Smooth muscle cell (in vitro differentiated cells): Measurements from ENCODE around the gene TNS3. TPM values are rescaled to one million over a fixed set of nuclear protein-coding genes. Genes with fewer than 3 reads are reported as not detected.
"Not testable (repeated sequence)": the region's sequence is repeated elsewhere in the genome, so short reads cannot be mapped to it uniquely, and the experiment has no call there.

Experiments used
- DNase-seq: peaks from one replicate; lab custom pipeline; 2025; ENCODE audit not compliant: unreplicated experiment; lab: John Stamatoyannopoulos, UW
- H2AFZ ChIP-seq: fragments of 200-600 bp; sonication (generic); 2 replicates; pipeline ENCODE4 v1.6.0; 2016; ENCODE audit warnings: antibody characterized with exemption, low read depth, mild to moderate bottlenecking
- H3F3A ChIP-seq: fragments of 200-600 bp; sonication (generic); 2 replicates; pipeline ENCODE4 v1.6.0; 2017; ENCODE audit warnings: antibody characterized with exemption, low read depth
- H3K27ac ChIP-seq: fragments of 200-600 bp; sonication (generic); 2 replicates; pipeline ENCODE4 v1.5.1; 2016; ENCODE audit warnings: low read depth, mild to moderate bottlenecking
- H3K27me3 ChIP-seq: fragments of 200-600 bp; sonication (generic); 2 replicates; pipeline ENCODE4 v1.6.1; 2016; ENCODE audit warnings: low read depth, mild to moderate bottlenecking
- H3K36me3 ChIP-seq: fragments of 200-600 bp; sonication (generic); 2 replicates; pipeline ENCODE4 v1.5.1; 2016; ENCODE audit warnings: low read depth
- H3K4me1 ChIP-seq: fragments of 200-600 bp; sonication (generic); 2 replicates; pipeline ENCODE4 v1.5.1; 2016; ENCODE audit warnings: low read depth
- H3K4me2 ChIP-seq: fragments of 200-600 bp; sonication (generic); 2 replicates; pipeline ENCODE4 v1.6.0; 2016; ENCODE audit warnings: mild to moderate bottlenecking
- H3K4me3 ChIP-seq: fragments of 200-600 bp; sonication (generic); 2 replicates; pipeline ENCODE4 v1.5.1; 2016; ENCODE audit warnings: mild to moderate bottlenecking
- H3K79me2 ChIP-seq: fragments of 200-600 bp; sonication (generic); 2 replicates; pipeline ENCODE4 v1.6.0; 2016; ENCODE audit warnings: low read depth, mild to moderate bottlenecking
- H3K9ac ChIP-seq: fragments of 200-600 bp; sonication (generic); 2 replicates; pipeline ENCODE4 v1.6.0; 2016; ENCODE audit warnings: low read depth
- H3K9me3 ChIP-seq: fragments of 200-600 bp; sonication (generic); replicated peaks from 2 replicates; pipeline ENCODE4 v1.5.1; 2016; ENCODE audit warnings: low read depth
- H4K20me1 ChIP-seq: fragments of 200-600 bp; sonication (generic); 2 replicates; pipeline ENCODE4 v1.6.0; 2016; ENCODE audit warnings: low read depth
- CTCF ChIP-seq: fragments of 200-600 bp; sonication (generic); IDR thresholded peaks from 2 replicates; pipeline ENCODE4 v1.5.1; 2017; ENCODE audit warnings: borderline replicate concordance, mild to moderate bottlenecking, antibody characterized with exemption; ENCODE audit not compliant: insufficient read depth, poor library complexity, severe bottlenecking
- WGBS: methylation state at CpG from one replicate; pipeline ENCODE4 v1.1.7; 2016; ENCODE audit warnings: low lambda C conversion rate; 5-methylcytosine and 5-hydroxymethylcytosine counted together
- polyA plus RNA-seq: library from polyadenylated mRNA; unstranded; fragments of >200 nt; fragmentation: Nextera tagmentation; extraction: Ambion mirVana; gene quantifications from 2 replicates; pipeline ENCODE4 v1.2.1, GENCODE V29; 2016
- total RNA-seq: library from RNA; depleted of rRNA; stranded (reverse); fragments of >200 nt; gene quantifications from 2 replicates; pipeline ENCODE4 v1.2.3, GENCODE V29; 2014

Gene TNS3
- total and polyA plus RNA-seq, 2 experiments from 2014 or later, result 32.6 to 50.5 TPM

GRCh38 chr7:47441796-47442604 is 139.9 kb downstream of the TNS3 start:
- TF ChIP-seq CTCF, result no peak
- H3K36me3 ChIP-seq, result no peaks in the 10 kb centered on the region
- no peak for DNase-seq
- no peaks in the 10 kb centered on the region for H3K9me3 ChIP-seq
- 59% methylated on average over 11 of the region's 11 CpGs for WGBS
- peaks cover 70% of the 10 kb centered on the region for H3K79me2 ChIP-seq
- no peaks in the 10 kb centered on the region for H3K27me3 ChIP-seq
- H3K27ac ChIP-seq, result peak overlapping the region; percentile 74
- H3K4me1 ChIP-seq, result peaks cover 18% of the 10 kb centered on the region
- peaks cover 4% of the 10 kb centered on the region for H3F3A ChIP-seq
- no peak overlapping the region for H3K4me3 ChIP-seq
- peaks cover 64% of the 10 kb centered on the region for H4K20me1 ChIP-seq
- peak overlapping the region; percentile 67 for H3K4me2 ChIP-seq
- H3K9ac ChIP-seq, result peak overlapping the region; percentile 6
- no peak overlapping the region for H2AFZ ChIP-seq

- WGBS, result 29% methylated on average over 8 of the region's 8 CpGs
- not testable (repeated sequence) for H3K27me3 ChIP-seq, H2AFZ ChIP-seq, H3K4me3 ChIP-seq, H3F3A ChIP-seq, H3K9me3 ChIP-seq, DNase-seq, H3K36me3 ChIP-seq
- peaks cover 63% of the 10 kb centered on the region for H3K79me2 ChIP-seq
- peaks cover 15% of the 10 kb centered on the region for H3K4me1 ChIP-seq
- H3K4me2 ChIP-seq, result peak overlapping the region; percentile 67
- peak overlapping the region; percentile 74 for H3K27ac ChIP-seq
- H4K20me1 ChIP-seq, result peaks cover 54% of the 10 kb centered on the region
- peak overlapping the region; percentile 6 for H3K9ac ChIP-seq
Measured at GRCh38 chr7:47441048-47441447, 140.9 kb downstream of the TNS3 start.

- H3K79me2 ChIP-seq, result peaks cover 55% of the 10 kb centered on the region
- no peak overlapping the region for H2AFZ ChIP-seq
- no peak overlapping the region for H3K9ac ChIP-seq
- no peaks in the 10 kb centered on the region for H3K9me3 ChIP-seq
- H4K20me1 ChIP-seq, result peaks cover 51% of the 10 kb centered on the region
- WGBS, result 100% methylated on average over 1 of the region's 1 CpG
- peaks cover 15% of the 10 kb centered on the region for H3K4me1 ChIP-seq
- no peak for DNase-seq
- TF ChIP-seq CTCF, result no peak
- peaks cover 4% of the 10 kb centered on the region for H3F3A ChIP-seq
- peak overlapping the region; percentile 67 for H3K4me2 ChIP-seq
- H3K36me3 ChIP-seq, result no peaks in the 10 kb centered on the region
- no peak overlapping the region for H3K4me3 ChIP-seq
- peak overlapping the region; percentile 74 for H3K27ac ChIP-seq
- no peaks in the 10 kb centered on the region for H3K27me3 ChIP-seq
Measured at GRCh38 chr7:47440320-47440719, 141.6 kb downstream of the TNS3 start.

GRCh38 chr7:47439181-47439667 is 142.7 kb downstream of the TNS3 start:
- no peak overlapping the region for H3K4me3 ChIP-seq

More at GRCh38 chr7:47439181-47439667, 142.7 kb downstream of the TNS3 start:
- H3K36me3 ChIP-seq, result no peaks in the 10 kb centered on the region
- peaks cover 4% of the 10 kb centered on the region for H3F3A ChIP-seq
- H3K27me3 ChIP-seq, result no peaks in the 10 kb centered on the region
- H3K27ac ChIP-seq, result no peak overlapping the region
- no peak overlapping the region for H3K4me2 ChIP-seq
- TF ChIP-seq CTCF, result no peak
- H3K9ac ChIP-seq, result no peak overlapping the region
- no peak overlapping the region for H2AFZ ChIP-seq
- DNase-seq, result no peak
- H3K4me1 ChIP-seq, result peaks cover 15% of the 10 kb centered on the region
- H4K20me1 ChIP-seq, result peaks cover 40% of the 10 kb centered on the region
- 97% methylated on average over 17 of the region's 17 CpGs for WGBS
- peaks cover 44% of the 10 kb centered on the region for H3K79me2 ChIP-seq
- H3K9me3 ChIP-seq, result no peaks in the 10 kb centered on the region
